Lower leg skin (tissue), 3 donors: Measurements from ENCODE around the gene CDK12.

Source experiments
- POLR2A ChIP-seq, 2 donors: fragments of 450-650 bp; IDR thresholded peaks; one replicate each; pipeline ENCODE4 v1.6.1; 2016 to 2017; ENCODE audit warnings: antibody characterized with exemption in 2 of 2, mild to moderate bottlenecking in 1 of 2, moderate library complexity in 1 of 2
- TF ChIP-seq, protein P1 (sequence below), 3 donors: fragments of 450-650 bp; IDR thresholded peaks; one replicate each; pipeline ENCODE4 v1.5.1; 2016; ENCODE audit warnings: antibody characterized with exemption in 3 of 3, mild to moderate bottlenecking in 3 of 3, moderate library complexity in 2 of 3

DNA sequence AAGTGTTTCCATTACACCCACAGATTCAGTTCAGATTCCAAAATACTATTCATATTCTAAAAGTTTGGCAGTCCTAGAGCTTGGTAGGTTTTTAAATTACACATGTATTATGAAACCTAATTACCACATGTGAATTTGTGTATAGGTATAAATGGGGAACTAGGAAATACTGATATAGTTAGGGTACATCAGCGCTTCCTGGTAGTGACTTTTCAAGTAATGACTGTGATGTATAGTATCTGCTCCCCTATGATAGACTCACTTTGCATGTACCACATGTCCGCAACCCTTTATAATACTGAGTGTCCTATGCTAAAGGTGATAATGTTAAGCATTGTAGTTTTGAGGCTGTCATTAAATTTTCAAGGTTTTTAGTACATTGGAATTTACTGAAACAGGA lies 22.9 kb downstream of the CDK12 start:
- TF ChIP-seq, protein P1, sequence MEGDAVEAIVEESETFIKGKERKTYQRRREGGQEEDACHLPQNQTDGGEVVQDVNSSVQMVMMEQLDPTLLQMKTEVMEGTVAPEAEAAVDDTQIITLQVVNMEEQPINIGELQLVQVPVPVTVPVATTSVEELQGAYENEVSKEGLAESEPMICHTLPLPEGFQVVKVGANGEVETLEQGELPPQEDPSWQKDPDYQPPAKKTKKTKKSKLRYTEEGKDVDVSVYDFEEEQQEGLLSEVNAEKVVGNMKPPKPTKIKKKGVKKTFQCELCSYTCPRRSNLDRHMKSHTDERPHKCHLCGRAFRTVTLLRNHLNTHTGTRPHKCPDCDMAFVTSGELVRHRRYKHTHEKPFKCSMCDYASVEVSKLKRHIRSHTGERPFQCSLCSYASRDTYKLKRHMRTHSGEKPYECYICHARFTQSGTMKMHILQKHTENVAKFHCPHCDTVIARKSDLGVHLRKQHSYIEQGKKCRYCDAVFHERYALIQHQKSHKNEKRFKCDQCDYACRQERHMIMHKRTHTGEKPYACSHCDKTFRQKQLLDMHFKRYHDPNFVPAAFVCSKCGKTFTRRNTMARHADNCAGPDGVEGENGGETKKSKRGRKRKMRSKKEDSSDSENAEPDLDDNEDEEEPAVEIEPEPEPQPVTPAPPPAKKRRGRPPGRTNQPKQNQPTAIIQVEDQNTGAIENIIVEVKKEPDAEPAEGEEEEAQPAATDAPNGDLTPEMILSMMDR (IDR thresholded peaks at IDR 0.05), result no peak
- TF ChIP-seq POLR2A (IDR thresholded peaks at IDR 0.05), result no peak
